ENCODE results near the gene BCAP31. TPM values are rescaled to one million over a fixed set of nuclear protein-coding genes. Genes with fewer than 3 reads are reported as not detected.
A peak's percentile ranks its signal among the peaks of the same experiment; 100 is the strongest.
"Not testable (repeated sequence)": the region's sequence is repeated elsewhere in the genome, so short reads cannot be mapped to it uniquely, and the experiment has no call there.

Gene BCAP31
- total RNA-seq, 1 experiment from 2014 or later: 311 TPM

DNA sequence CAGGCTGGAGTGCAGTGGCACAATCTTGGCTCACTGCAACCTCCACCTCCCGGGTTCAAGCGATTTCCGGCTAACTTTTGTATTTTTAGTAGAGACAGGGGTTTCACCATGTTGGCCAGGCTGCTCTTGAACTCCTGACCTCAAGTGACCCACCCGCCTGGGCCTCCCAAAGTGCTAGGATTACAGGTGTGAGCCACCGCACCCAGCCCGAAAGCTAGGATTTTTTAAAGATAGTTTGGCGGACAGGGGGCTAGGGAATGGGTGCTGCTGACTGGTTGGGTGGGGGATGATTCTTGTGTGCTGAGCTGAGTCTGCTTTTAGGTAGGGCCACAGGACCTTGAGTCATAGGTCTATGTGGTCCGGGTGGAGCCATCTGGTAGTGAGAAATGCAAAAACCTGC lies 40.7 kb downstream of the BCAP31 start:
- not testable (repeated sequence) for H3K36me3 ChIP-seq, DNase-seq, H3K4me3 ChIP-seq, H3K27me3 ChIP-seq, H3K9me3 ChIP-seq

DNA sequence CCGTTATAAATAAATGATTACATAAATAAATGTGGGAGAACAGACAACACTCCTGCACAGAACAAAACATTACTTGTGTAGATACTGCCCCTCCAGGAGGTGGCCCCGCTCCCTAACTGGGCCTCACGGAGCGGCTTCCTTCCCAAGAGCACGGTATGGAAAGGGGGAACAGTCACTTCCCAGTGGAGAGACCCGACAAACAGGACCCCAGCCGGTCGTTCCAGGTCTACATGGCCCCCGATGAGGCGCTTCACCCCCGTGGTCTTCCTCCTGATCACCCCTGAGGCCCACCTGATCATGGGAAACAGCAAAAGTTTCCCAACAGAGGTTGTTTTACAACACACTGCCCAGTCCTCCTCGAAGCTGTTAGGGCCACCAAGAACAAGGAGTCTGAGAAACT lies 43.0 kb downstream of the BCAP31 start:
- DNase-seq: no peak
- H3K27me3 ChIP-seq: no peaks in the 10 kb centered on the region
- H3K36me3 ChIP-seq: no peaks in the 10 kb centered on the region
- H3K9me3 ChIP-seq: no peaks in the 10 kb centered on the region
- H3K4me3 ChIP-seq: no peak overlapping the region

DNA sequence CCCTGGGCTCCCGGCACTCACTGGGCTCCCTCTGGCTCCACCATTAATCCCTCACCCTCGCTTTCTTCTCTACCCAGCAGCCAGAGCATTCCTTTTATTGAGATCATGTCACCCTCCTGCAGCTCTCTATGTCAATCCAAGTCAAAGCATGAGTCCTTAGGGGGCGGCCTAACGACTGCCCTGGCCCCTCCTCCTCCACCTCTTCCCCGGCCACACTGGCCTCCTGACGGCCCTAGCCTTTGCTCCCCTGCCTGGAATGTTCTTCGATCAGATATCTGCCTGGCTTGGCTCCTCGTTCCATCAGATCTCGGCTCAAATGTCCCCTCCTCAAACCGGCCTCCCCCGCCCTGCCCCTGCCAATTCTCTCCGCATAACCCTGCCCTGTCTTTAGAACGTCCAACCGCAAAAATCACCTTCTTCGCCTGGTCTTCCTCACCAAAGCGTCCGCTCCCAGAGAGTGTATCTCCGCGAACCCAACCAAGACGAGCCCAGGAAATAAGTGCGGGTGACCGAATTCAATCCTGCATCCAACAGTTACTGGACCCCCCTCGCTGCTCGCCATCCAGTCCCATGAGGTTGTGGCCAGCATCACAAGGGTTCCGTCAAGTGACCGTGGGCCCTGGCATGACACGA lies 49.9 kb downstream of the BCAP31 start:
- Histone ChIP-seq H3K9me3 (no peaks in the 10 kb centered on the region), H3K36me3 (no peaks in the 10 kb centered on the region), H3K27me3 (no peaks in the 10 kb centered on the region), H3K4me3 (no peak overlapping the region)
- DNase-seq: no peak

DNA sequence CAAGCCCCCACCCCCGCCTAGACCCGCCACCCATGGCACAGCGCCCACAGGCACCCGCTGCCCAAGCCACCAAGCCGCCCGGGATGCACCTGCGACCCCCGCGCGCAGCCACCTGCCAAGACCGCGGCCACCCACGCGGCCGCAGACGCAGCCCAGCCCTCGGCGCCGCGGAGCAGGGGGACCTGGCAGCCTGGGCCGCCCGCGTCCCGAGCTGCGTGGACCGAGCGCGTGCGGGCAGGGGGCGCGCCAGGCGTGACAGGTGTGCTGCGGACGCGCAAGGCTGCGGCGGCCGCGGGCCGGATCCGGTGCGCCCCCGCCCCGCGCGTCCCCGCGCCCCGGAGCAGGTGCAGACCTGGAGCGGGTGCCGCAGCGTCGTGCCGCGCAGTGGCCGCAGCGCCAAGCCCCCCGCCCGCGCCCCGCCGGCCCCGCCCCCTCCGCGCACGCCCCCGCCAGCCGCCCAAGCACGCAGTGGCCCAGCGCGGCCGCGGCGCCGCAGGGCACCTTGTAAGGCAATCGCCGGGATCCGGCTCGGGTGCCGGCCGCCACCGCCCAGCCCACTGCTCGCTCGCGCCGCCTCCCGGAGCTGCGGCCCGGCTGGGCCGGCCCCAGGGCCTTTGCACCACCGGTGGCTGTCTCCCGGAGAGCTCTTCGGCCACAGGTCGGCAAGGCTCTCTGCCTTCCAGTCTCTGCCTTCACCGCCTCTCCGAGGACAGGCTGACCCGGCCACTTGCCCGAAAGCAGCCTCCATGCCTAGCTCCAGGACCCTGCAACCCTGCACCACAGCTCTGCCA lies 50.6 kb downstream of the BCAP31 start, which contains the start of gene PNCK:
PNCK (minus strand) TSS at position 386 of the 791 bp plus-strand sequence. CDS start 737 bp downstream, outside the sequence.
- H3K9me3 ChIP-seq: no peaks in the 10 kb centered on the region
- H3K27me3 ChIP-seq: no peaks in the 10 kb centered on the region
- no peak within 1 kb of the TSS for H3K4me3 ChIP-seq
- no peak for DNase-seq
- H3K36me3 ChIP-seq: no peaks in the 10 kb centered on the region

DNA sequence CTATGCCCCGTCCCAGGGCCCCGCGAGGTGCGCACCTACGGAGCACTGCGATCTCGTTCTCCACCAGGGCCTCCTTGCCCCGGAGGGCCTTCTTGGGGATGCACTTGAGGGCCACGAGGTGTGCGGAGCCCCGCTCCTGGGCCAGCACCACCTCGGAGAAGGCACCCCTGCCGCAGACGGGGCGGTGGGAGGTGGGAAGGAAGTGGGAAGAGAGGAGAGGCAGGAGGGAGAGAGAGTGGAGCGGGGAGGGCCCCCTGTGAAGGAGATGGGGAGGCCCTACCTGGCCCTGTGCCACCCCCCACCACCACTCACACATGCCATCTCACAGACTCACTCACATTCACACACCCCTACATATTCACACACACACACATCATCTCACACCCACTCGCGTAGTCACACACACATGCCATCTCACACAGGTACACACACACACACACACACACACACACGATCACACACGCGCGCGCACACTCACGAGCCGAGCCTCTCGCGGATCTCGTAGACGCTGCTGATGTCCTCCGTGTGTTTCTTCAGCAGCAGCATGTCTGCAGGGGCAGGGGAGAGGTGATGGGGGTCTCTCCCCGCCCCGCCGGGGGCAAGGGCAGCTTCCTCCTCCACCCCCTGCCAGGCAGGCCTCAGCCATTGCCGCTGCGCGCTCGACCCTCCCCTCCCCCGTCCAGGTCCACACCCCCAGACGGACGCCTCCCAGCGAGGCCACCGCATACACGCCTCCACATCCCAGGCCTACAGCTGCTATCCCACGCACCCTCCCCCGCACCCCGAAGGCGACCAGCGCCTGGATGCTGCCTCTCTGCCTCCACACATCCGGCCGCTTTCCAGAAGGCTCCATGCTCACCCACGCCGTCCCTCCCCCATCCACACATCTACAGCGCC lies 51.4 kb downstream of the BCAP31 start:
- no peaks in the 10 kb centered on the region for H3K36me3 ChIP-seq
- no peak overlapping the region for H3K4me3 ChIP-seq
- H3K27me3 ChIP-seq: no peaks in the 10 kb centered on the region
- H3K9me3 ChIP-seq: no peaks in the 10 kb centered on the region
- no peak for DNase-seq

DNA sequence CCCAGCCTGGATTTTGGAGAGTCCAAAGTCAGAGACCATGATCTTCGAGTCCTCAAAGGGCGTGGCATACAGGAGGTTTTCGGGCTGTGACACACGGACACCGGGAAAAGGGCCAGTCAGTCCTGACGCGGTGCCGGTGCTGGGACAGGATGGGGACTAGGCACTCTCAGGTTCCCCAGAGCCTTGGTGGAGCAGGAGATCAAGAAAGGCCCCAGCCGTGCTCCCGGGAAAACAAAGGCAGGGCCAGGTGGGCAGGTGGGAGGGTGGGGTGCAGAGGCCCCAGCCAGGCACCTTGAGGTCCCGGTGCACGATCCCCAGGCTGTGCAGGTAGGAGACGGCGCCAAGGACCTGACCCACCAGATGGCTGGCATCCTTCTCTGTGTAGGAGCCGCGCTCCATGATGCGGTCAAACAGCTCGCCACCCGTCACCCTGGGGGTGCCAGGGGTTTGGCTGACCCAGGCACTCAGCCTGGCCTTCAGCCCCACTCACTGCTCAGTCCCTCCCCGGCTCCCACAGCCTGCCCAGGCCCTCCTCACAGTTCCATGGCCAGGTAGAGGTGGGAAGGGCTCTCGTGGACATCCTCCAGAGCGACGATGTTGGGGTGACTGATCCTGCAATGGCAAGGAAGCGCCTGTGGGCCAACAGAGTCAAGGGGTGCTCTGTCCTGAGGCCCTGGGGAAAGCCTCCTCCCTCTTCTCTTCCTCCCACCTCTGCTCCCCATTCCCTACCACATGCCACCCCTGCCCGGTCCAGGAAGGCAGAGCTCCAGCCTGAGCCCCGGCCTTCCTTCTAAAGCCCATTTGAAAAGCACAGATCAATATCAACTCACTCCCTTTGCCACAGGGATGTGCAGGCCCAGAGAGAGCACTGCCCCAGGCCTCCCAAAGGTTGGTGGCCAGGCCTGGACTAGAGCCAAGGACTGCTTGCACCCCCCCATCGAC lies 52.3 kb downstream of the BCAP31 start:
- DNase-seq: no peak
- no peaks in the 10 kb centered on the region for H3K36me3 ChIP-seq
- no peaks in the 10 kb centered on the region for H3K9me3 ChIP-seq
- H3K4me3 ChIP-seq: no peak overlapping the region
- no peaks in the 10 kb centered on the region for H3K27me3 ChIP-seq

DNA sequence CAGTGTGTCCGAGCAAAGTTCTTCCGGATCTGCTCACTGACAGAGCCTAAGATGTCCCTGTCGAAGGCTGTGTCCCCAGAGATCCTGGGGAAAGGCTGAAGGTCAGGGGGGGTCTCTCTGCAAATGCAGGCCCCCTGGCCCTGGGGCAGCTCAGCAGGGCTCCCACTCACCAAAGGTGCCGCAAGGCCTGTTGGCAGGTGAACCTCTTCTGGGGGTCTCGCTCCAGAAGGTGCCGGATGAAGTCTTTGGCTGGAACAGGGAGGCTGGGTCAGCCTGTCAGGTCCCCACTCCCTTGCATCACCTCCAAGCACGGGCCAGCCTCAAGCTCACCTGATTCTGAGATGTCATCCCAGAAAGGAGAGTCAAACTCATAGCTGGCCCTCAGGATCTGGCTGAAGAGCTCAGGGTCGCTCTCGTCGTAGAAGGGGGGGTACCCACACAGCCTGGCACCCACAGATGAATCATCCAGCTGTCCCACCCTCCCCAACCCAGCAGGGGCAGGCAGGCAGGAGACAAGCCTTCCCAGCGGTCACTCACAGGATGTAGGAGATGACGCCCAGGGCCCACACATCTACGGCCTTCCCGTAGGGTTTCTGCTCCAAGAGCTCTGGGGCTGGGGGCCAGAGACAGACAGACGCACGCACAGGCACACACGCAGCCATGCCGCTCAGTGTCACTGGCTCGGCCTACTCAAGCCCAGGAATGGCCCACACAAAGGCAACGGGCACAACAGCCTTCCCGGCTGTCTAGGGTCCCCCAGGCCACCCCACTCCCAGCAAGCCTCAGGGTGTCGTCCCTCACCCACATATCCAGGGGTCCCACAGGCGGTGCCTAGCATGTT lies 53.2 kb downstream of the BCAP31 start:
- Histone ChIP-seq H3K9me3 (no peaks in the 10 kb centered on the region), H3K36me3 (no peaks in the 10 kb centered on the region), H3K4me3 (no peak overlapping the region), H3K27me3 (no peaks in the 10 kb centered on the region)
- DNase-seq: no peak

DNA sequence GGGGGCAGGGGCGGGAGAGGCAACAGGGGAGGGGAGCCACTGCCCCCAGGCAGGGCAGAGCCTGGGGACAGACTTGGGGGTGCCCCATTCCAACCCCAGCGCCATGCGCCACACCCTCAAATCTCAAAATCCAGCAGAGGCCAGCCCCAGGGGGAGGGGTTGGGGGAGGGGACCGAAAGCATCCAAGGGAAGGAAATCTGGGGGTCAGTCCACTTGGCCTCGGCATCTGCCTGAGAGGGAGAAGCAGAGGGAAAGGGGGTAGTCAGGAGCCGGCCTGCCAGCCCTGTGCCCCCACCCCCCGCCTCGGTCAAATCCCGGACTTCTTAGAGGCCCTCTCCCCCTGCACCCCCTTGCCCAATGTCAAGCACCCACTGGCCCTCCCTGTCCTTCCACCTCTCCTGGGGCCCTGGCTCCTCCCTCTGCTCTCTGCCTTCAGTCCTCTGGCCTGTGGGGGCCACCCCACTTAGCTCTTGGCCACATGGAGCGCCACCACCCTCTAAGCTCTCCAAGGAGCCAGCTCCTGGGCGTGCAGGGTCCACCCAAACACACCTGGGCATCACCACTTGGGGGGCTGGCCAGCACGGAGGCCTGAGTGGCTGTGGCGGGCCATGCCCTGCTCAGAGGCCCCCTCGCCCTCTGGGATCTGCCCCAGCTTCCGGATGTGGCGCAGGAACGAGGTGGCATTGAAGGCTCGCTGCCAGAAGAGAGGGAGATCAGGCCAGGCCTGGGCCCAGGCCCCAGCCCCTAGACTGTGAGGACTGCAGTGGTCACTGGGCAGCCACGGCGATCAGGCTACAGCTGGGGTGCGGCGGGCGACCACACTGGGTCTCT lies 54.1 kb downstream of the BCAP31 start:
- Histone ChIP-seq H3K9me3 (no peaks in the 10 kb centered on the region), H3K4me3 (no peak overlapping the region), H3K27me3 (no peaks in the 10 kb centered on the region), H3K36me3 (no peaks in the 10 kb centered on the region)
- DNase-seq: no peak

DNA sequence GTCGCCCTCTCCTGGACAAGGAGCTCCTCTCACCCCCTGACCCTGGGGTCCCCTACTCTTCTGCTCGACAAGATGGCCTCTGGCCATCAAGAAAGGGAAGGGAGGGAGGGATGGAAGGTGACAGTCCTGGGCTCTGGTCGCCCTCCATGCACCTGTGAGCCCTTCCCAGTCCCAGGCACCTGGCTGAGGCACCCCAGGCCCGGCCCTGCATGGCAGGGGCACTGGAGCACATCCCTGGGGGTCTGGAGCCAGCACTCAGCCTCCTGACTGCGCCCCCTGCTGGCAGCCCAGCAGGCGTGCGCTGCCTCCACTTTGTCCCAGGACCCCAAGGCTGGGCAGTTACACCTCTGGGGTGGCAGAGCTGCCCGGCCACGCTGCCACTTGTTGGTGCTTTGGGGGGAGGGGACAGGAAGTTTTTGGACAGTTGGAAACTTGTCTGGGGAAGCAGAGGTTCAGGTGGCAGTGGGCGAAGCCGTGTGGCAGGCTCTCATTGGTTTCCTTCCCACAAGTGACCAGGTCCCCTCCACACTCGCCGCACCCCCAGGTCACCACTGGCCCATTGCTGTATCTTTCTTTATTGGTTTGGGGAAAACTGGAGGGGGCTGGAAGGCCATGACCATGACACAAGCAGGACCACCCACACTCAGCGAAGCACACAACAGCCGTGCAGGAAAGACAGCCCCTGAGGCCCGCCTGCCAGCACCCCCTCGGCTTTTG lies 54.9 kb downstream of the BCAP31 start:
- Histone ChIP-seq H3K27me3 (no peaks in the 10 kb centered on the region), H3K4me3 (no peak overlapping the region), H3K36me3 (no peaks in the 10 kb centered on the region), H3K9me3 (no peaks in the 10 kb centered on the region)
- no peak for DNase-seq

DNA sequence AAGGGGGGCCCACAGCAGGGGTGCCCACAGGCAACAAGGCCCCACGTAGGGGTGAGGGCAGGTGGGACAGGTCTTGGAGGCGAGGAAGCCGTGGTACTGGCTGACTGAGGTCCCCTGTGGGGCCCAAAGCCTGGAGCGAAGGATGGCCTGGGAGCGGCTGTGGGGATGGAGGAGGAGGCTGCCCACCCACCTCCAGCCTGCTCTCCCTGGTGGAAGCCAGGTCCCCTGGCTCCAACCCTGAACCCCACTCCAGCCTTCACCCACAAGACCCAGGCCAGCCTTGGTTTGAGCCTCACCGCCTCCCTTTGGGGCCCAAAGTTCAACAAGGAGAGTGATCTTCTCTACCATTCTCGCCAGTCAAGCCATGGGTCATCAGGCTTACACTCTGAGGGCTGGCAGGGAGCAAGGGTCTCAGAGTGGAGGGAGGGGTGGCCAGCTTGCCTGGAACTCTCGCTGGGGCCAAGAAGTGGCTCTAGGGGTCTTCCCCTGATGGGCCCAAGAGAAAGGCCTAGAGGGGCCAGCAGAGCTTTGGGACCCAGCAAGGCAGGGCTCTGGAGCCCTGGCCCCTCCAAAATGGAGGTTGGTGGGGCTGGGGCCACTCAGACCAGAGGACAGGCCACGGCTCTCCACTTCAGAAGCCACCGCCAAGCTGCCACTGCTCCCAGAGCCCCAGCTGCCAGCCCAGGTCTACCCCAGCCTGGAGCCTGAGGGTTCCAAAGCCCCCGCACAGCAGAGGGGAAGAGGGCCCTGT lies 55.6 kb downstream of the BCAP31 start:
- no peak for DNase-seq
- no peaks in the 10 kb centered on the region for H3K27me3 ChIP-seq
- no peaks in the 10 kb centered on the region for H3K9me3 ChIP-seq
- no peaks in the 10 kb centered on the region for H3K36me3 ChIP-seq
- no peak overlapping the region for H3K4me3 ChIP-seq

DNA sequence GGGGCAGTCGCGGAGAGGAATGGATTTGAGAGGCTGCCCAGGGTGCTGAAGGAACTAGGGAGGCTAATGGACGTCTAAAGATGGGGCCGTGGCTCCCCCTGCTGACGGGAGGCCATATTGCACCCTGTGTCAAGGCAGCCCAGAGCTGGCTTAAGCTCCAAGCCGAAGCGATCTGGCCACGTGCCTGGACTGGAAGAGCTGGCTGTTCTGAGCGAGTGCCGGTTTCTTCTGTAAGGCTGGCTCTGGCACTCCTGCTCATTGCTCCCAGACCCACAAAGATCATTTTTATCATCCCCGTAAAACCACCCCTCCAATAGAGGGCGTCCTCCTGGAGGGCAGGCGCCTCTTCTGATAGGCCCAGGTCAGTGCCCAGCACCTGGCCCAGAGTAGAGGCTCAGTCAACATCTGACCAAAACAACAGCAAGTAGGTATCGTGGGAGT lies 56.2 kb downstream of the BCAP31 start:
- H3K36me3 ChIP-seq: no peaks in the 10 kb centered on the region
- H3K9me3 ChIP-seq: no peaks in the 10 kb centered on the region
- no peaks in the 10 kb centered on the region for H3K27me3 ChIP-seq
- DNase-seq: peak; percentile 77
- H3K4me3 ChIP-seq: peak overlapping the region; percentile 35

DNA sequence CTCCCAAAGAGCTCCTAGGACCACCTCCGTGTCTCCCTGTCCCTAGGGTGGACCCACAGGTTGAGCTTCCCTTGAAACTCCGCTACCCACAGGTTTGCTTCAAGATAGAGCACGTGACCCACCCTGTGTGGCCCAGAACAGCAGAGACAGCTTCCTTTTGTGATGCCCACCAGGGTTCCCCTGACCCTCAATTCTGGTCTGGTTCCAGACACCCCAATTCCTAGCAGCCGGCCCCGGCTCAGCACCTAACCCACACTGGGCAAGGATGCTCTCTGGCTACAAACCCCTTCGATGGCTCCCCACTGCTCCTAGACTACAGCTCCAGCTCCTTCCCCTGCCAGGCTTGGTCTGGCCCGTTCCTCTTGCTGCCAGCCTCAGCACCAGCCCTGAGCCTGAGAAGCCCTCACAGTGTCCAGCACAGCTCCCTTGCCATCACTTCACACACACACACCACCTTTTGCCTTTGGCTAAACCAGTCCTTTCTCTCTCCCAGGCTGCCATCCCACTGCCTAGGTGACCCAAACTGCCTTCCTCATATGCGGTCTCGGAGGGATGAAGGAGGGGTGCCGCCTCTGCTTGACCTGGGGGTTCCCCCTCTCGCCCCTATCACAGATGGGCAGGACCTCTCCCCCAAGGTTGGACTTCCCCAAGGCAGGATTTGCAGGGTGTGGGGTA lies 56.8 kb downstream of the BCAP31 start:
- H3K4me3 ChIP-seq: peak overlapping the region; percentile 35
- no peaks in the 10 kb centered on the region for H3K36me3 ChIP-seq
- H3K9me3 ChIP-seq: no peaks in the 10 kb centered on the region
- DNase-seq: no peak
- H3K27me3 ChIP-seq: no peaks in the 10 kb centered on the region

DNA sequence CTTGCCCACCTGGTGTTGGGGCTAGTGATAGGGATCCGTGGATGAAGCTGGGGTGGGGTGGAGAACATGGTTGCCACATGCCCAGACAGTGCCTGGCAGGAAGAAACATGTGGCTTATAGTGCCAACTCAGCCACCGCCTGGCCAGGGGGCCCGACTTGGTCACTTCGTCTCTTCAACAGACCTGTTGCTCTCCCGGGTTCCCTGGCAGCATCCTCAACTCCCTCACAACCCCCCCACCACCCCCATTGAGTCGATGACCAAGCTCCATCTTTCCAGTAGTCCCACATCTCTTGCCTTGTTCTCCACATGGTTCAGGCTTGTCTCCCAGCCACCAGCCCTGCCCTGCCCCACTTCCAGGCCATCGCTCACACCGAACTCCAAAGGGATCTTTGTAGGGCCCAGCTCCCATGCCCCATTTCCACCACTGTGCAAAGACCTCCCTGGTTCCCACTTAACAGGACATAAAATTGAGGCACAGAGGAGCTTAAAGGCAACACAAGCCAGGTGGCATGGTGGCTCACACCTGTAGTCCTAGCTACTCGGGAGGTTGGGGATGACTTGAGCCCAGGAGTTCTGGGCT lies 58.4 kb downstream of the BCAP31 start:
- no peak overlapping the region for H3K4me3 ChIP-seq
- DNase-seq: no peak
- no peaks in the 10 kb centered on the region for H3K36me3 ChIP-seq
- peaks cover 2% of the 10 kb centered on the region; the same call in 1 of the 2 replicates for H3K27me3 ChIP-seq
- H3K9me3 ChIP-seq: no peaks in the 10 kb centered on the region
